ENCODE data around the gene ZC3H12D.

ZC3H12D gene

DNA sequence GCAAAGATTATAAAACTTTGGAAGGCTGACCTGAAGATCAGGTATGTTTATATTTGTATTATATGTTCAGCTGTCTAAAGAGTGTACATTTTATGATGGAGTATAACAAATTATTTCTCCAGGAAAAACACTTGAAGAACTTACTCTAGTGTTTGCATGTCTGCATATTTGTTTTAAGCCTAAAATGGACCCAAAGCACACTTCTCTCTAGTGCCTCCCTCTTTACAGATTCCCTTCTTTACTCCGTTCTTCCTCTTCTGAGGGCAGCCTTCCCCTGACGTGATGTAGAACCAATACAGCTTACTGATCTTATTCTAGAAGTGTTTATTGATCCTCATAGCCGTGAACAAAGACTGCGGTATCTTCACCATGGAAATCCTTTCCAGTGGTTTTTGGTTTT is 70.8 kb downstream of the ZC3H12D start:
- DNase-seq (ENCODE audit: low read depth in 2 of 2): no peak

DNA sequence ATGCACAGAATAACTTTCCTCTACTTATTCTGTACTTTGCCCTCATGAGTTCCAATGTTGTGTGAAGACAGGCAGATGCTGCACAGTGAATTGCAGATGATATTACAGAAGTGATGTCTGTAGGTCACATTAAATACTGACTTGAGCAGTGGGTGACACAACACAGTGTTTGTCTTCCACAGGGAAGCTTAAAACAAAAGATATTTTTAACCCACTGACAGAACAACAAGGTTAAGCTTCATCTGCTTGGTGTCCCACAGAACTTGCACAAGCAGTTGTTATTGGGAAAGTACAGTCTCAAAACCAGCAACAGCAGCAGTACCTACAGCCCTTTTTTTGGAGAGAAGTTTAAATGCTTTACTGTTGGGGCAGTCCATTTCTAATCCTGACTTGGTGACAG is 74.3 kb downstream of the ZC3H12D start:
- DNase-seq (ENCODE audit: low read depth in 2 of 2): no peak

DNA sequence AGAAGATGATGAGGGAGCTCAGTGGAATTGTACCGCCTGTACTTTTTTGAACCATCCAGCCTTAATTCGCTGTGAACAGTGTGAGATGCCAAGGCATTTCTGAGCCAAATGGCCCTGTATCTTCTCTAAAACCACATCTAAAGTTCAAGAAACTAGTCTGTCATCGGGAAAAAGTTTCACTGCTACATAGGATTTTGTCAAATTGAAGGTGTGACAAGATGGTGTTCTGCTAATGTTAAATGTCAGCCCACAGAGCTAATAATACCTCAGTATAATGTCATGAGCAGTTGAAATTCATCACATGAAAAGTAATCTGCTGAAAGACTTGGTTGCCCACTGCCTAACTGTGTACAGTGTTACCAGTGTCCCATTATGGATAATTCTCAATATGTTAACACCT is 75.2 kb downstream of the ZC3H12D start:
- DNase-seq (ENCODE audit: low read depth in 2 of 2): no peak

DNA sequence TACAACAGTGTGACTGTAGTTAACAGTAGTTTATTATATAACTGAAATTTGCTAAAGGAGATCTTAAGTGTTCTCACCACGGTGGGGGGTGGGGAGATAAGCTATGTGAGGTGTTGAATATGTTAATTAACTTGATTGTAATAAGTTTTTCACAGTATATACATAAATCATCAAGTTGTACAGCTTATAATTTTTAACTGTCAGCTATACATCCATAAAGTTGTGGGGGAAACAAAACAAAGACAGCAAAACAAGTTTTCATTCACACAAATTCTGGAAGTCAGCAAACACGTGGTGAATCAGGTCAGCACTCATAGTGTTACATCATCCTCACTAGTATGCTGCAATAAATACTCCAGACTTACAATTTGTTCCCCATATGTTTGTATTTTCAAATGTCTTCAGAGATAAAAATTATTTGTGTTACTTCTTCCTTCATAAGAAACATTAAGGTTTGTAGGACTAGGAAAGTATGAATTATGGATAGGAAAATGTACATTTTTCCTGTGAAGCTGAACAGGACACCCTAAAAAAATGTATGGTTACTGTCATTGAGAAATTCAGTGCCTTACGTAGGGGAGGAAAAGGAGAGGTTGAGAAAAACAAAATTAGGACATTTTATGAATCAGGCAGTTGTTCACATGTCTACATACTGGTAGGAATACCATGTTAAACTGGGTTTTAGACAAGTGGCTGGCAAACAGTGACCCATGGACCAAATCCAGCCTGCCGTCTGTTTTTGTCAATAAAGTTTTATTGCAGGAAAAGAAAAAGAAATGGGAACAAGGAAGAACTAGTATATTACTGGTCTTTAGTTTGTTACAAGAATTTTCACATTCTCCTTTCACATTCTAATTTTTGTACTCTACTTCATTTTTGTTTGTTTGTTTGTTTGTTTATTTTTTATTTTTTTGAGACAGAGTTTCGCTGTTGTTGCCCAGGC is 78.7 kb downstream of the ZC3H12D start:
- no peak for DNase-seq (ENCODE audit: low read depth in 2 of 2)

DNA sequence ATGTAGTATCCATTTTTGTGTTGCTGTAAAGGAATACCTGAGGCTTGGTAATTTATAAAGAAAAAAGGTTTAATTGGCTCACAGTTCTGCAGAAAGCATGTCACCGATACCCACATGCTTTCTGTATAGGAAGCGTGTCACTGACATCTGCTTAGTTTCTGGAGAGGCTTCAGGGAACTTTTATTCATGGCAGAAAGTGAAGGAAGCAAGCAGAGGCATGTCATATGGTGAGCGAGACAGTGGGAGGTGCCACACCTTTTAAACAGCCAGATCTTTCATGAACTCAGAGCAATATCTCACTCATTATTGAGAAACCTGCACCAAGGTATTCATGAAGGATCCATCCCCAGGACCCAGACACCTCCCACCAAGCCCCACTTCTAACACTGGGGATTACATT is 81.3 kb downstream of the ZC3H12D start:
- no peak for DNase-seq (ENCODE audit: low read depth in 2 of 2)

DNA sequence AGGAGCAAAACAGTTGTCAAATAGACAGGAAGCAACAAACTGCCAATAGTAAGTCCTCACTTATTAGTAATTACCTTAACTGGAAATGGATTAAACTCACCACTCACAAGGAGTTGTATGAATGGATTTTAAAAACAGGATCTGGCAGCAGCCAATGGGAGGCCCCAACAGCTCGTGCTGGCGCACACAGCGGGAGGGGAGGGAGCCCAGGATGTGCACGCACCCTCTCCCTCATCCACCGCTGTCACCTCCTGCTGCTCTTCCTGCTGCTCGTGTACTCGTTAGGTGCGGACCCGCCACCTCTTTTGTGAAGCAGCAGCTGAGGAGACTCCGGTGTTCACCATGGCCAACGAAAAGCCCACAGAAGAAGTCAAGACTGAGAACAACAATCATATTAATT is 84.8 kb downstream of the ZC3H12D start, which contains the start of gene SUMO4:
Gene SUMO4, plus strand, starts transcription at position 213 of the 400 bp plus-strand sequence. Its CDS starts 130 bp downstream, at position 343.
- no peak for DNase-seq (ENCODE audit: low read depth in 2 of 2)

DNA sequence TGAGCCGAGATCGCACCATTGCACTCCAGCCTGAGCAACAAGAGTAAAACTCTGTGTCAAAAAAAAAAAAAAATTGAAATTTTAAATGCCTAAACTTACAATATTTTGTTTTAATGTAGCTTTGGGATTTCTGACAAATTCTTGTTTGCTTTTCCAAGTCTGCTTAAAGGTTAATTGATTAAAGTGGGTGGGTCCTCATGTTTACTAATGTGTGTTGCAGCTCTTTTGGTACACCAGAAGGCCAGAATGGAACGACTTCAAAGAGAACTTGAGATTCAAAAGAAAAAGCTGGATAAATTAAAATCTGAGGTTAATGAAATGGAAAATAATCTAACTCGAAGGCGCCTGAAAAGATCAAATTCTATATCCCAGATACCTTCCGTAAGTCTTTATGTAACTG is 87.4 kb downstream of the ZC3H12D start:
- no peak for DNase-seq (ENCODE audit: low read depth in 2 of 2)
